Activated CD4-positive, alpha-beta T cell treated with anti-CD3 and anti-CD28 coated beads, Interleukin-2, amount 50 U/mL, for 16 hours (primary cell): Measurements from ENCODE around the gene TRAPPC1.

Experiments
- DNase-seq: peaks from one replicate; pipeline ENCODE4 v3.0.0-alpha.2; 2020

The TRAPPC1 gene

DNA sequence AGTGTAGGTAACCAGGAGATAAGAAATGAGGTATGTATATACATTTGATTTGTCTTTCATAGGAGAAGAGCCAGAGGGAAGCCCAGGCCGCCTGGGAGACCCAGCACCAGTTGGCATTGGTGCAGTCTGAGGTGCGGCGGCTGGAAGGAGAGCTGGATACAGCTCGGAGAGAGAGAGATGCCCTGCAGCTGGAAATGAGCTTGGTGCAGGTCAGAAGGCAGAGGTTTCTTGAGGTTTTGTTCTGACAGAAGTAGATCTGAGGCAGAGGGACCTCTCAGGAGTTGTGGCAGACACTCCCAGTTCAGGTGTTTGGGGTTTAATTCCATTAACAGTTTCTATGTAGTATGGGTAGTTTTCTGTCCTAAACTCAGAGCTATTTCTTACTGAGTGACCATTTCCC lies 8.3 kb upstream of the TRAPPC1 start:
- DNase-seq: no peak

DNA sequence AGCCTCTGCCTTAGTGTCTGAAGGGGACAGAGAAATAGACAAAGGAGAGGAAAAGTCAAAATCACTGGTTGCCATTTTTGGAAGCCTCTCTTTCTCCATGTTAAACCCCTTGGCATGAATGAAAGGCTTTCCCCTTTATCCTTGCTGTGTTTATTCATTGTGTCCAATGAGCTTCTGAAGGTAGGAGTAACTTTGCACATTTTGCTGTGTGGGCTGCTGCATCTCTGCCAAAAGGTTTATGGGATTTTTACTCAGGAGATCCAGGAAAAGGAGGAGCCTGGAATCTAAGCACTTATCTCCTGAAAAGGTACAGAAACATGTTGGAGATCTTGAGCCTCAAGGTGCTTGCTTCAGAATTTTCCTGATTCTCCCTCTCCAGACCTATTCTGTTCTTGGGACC lies 4.1 kb upstream of the TRAPPC1 start:
- no peak for DNase-seq

DNA sequence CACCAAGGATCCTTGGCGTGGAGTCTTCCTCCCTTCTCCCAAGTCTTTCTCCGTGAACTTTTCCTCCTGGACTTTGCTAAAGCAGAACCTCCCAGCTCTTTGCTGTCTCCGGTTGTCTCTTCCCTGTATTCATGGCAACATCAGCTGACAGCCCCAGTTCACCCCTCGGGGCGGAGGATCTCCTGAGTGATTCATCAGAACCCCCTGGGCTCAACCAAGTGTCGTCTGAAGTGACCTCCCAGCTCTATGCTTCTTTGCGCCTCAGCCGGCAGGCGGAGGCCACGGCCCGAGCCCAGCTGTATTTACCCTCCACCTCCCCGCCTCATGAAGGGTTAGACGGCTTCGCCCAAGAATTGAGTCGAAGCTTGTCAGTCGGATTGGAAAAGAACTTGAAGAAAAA lies 1.2 kb upstream of the TRAPPC1 start:
- DNase-seq: peak; percentile 45

DNA sequence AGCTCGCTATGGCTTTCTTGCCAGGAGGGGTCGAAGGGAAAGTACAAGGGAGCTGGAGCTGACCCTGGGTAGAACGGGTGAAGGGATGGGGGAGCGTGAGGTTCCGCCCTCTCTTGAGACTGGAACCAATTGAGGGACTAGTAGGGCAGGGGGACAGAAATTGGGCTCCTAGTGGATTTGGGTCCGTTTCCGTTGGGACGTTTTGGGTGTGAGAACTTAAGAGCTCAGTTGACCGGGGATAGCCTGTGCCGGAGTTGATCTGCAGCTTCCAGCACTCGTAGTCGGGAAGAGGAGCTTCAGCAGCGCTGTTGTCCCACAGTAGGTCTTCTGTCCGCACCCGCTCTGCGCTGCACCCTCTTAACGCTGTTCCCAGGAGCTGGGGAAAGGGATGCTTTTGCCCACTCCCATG lies 741 bp upstream of the TRAPPC1 start:
- peak; percentile 38 for DNase-seq

DNA sequence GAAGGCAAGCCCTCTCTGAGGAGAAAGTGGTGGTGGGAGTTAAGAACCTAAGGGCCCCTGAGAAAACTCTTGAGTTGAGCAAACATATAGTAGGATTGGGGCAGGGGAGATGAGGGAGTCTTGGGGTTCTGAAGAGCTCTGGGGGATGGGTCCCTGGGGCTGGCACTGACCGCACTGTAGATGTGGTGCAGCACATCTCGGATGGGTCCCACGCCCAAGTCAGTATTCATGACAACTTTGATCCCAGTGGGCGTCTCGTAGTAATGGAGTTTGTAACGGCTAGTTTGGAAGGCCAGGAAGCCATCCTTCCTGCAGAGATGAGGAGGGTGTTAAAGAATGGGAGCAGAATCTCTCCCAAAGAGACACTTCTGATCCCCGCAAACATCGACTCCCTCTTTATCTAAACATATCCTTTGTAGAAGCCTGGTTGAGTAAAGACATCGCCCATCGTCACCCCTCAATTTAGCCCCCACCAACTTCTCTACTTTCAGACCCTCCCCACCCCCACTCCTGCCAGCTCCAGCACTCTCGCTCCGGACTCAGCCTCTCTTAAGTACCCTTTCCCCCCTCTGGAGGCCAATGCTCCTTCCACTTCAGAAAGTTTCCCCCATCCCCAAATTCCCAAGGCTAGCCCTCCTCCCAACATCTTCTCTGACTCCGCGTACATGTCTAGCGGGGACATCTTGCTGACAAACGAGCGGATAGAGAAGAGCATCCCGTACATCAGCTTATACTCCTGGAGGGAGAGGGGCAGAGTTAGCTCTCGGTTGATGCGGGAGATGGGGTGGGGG lies 710 bp downstream of the TRAPPC1 start:
- DNase-seq: no peak

DNA sequence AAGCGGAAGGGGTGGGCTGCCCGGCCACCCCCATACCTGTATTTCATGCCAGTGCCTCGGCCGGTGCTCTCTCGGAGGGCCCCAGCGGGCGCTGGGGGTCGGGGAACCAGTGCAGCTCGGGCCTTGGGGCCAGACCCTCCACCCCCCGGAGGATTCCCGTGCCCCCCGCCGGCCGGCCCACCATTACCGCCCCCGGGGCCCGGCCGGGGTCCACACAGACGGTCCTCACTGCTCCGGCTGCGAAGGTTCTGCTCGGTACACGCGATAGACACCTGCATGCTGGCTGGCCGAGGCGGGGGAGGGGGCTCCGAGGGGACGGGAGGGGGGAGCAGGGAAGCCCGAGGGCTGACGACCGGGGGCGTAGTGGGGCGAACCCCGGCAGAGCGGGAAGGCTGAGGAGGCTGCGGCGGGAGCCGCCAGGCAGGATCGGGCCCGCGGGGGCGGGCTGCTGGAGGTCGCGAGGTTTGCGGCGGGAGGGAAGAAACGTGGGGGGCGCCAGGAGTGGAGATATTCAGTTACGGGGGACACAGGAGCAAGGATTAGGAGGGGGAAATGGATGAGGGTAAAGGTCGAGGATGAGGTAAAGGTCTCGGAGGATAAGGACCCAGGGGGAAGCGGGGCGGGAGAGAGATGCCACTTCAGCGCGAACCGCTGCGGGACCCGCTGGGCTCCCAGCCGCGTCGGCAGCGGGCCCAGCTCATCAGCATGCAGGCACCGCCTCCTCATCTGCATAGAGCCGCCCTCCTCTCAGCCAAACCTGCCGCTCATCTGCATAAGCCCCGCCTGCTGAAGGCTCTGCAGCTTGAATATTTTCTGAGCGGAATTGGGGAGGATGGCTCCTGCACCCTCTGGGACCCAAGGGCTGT lies 2.4 kb downstream of the TRAPPC1 start, which contains the start of gene KCNAB3:
Gene KCNAB3 (minus strand): TSS at position 699 of the 866 bp plus-strand sequence. CDS start 421 bp downstream, at position 278.
- peak; percentile 56 for DNase-seq

DNA sequence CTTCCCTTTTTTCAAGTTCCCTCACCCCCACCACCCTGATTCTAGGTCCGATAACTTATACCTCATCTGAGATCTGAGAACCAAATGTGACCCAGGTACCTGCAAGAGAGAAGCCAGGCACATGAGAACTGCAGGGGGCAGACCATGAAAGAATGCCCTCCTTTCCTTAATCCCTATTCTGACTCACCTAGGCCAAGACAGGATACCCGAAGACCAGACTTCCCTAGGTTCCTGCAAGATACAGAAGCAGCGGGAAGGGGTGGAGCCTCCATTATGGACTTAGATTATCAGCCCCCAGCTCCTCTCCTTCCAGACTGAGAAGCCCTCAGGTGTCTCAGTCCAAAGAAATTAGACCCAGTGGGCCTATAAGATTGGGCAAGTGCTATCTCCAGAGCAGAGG lies 4.2 kb downstream of the TRAPPC1 start:
- DNase-seq: no peak

DNA sequence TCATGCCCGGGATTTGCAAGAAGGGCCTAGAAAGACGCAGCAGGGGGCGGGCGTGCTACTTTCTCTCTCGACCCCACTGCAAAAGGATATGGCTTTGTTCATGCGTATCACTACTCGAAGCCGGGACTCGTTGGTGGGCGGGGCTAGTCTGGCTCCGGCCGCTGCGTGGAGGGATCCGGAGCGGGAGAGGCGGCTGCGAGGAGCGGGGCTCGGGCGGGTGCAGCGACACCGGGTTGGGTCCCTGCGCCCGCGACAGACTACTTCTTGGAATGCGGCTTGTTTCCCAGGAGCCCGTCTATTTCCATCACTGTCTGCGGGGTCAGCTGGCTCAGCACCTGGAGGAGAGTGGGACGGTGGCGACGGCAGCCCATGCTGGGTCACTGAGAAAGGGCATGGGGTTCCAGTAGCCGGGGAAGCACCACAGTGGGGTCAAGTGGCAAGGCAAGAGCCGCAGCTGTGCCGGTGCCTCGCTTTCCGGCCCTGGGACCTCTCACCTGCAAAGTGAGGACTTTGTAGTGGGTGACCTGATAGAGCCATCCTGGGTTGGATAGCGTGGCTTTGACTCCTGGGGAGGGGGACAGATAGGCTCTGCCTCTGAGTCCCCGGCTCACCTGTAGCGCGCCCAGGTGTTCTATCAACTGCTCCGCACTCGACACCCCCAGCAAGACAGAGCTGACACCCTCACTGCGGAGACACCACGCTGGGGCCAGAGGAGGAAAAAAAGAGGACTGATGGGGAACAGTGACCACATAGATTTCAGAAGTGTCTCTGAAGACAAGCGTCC lies 8.7 kb downstream of the TRAPPC1 start:
- peak; percentile 71 for DNase-seq

DNA sequence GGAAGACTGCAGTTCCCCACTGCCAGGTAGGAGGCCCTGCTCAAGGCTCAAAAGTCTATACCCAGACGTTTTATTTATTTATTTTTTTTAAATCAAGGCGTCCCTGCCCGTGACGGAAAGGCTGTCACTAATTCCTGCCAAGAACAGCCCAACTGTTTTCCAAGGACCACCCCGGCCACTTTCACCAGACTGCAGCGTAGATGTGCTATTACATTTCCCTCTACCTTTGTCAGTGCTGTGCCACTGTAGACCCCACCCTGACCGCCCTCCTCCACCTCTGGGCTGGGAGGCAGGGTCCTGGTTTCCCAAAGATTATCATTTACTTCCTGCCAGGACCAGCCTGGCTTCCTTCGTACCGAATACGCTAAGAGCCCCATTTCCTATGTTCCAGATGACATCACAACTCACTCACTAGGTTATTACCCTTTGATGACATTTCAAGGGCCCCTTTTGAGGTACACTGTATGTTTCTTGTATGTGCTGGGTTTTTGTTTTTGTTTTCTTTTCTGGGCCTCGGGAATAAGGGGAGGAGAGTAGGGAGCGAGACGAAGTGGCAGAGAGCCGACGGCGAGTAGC lies 9.4 kb downstream of the TRAPPC1 start:
- no peak for DNase-seq

DNA sequence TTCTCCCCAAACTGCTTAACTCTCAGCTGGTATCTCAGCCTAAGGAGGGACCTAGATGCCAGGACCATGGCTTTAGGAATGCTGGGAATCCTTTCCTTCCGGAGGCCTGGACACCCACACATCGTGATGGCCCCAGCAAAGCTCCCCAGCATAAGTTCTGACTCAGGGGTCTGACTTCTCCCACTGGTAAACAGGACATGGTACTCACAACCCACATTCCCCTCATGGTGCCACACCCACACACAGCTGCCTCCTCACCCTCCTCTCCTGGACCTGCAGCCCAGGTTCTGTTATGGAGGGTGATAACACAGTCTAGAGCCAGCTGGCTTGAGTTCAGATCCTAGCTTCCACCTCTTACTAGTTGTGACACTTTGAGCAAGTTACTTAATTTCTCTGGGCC lies 14.9 kb downstream of the TRAPPC1 start:
- DNase-seq: no peak

DNA sequence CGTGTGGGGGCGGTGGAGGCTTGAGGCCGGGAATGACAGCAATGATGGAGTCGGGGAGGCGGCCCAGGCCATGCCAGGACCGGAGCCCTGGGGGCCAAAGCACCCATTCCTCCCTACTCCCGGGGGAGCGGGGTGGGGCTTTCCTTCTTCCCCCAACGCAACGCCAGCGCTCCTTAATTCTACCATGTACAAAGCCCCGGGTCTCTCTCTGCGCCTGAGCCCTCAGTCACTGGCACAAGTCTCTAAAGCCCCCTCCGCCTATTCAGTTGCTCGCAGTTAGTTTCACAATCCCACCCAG lies 15.4 kb downstream of the TRAPPC1 start:
- DNase-seq: no peak

DNA sequence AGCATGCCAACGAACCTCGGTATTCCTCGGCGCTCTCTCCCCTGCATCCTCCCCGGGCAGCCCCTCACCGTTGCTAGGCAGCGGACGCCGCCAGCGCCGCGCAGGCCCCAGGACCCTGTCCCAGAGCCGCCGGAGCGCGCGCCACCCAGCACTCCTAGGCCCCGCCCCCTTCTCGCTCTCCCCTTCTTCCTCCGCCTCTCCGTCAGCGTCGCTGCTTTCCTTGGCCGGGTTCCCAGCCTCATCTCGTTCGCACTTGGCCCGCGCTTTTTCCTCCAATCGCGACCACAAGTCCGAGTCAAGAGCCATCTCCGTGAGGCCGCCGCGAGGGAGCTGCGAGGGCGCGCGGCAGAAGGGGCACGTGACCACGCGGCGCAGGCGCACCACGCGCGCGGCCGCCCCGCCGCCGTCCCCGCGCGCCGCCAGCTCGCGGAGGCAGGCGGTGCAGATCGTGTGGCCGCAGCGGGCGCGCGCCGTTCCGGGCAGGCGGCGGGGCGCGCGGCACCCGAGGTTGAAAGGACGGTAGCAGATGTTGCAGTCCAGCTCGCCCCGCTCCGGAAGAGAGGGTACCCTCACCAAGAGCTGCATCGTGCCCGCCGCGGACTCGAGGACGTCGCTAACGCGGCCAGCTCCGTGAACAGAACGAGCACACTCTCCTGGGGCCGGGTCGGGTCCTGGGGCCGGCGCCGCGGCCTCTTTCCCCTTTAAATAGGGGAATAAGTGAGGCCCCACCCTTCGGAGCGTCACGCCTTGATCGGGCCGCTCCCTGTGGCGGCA lies 15.9 kb downstream of the TRAPPC1 start, which contains the start of gene RNF227:
Gene RNF227 (minus strand): TSS at position 679 of the 774 bp plus-strand sequence. CDS start 94 bp downstream, at position 585.
- peak; percentile 89 for DNase-seq

DNA sequence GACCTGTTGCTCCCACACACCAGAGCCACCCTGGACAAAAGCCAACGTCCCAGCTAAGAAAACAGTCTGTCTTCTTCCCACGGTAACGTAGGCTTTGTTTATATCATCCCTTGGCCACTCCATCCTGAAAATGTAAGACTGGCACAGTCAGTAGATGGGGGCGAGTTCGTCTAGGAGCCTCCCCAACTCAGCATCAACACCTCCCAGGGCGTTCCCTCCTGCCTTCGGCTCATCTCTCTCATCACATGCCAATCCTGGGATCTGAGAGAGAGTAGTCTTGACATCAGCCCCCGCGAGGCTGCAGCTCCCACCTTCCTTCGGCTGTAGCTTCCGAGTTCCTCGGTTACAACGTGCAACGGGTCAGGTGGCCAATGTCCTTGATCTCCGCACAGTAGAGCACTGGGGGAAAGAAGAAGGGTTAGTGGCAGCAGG lies 16.6 kb downstream of the TRAPPC1 start:
- no peak for DNase-seq

DNA sequence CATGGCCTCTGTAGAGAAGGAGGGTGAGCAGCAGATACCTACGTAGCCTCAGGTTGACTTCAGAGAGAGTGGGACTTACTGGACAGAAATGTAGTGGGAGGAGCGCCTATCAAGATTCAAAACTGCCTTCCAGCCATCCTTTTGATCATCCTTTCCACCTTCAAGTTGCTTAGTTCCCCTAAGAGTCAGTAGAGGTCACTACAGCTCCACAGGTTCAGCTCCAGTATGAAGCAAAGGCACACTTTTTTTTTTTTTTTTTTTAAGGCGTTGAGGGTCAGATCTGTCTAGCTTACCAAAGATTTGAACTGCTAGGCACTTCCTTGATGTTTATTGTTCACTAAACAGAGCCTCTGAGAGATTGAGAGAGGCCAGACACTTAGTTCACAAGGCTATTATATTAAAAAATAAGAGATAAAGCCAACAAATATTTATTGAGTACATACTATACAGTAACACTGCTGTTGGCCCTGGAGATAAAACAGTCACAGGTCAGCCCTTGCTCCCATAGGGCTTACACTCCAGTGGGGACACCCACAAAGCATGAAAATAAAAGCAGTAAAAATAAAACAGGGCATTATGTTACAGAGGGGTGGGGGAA lies 18.7 kb downstream of the TRAPPC1 start:
- peak; percentile 79 for DNase-seq

DNA sequence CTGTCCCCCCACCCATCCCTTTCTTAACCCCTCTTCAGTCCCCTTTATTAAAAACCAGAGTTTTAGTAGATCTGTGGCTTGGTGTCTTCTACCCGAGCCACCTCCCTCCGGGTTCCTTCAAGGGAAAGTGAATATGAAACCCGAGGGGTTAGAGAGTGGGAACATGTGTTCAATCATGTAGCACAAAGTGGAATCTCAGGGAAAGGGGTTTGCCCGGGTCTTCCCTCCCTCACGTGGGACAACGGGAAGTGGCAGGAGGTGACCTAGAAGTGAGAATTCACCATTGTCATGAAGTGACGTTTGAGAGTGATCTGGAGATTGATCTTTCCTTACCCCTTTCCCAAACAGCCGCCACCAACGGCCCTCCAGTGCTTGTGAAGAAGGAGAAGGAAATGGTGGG lies 20.6 kb downstream of the TRAPPC1 start:
- DNase-seq: no peak

DNA sequence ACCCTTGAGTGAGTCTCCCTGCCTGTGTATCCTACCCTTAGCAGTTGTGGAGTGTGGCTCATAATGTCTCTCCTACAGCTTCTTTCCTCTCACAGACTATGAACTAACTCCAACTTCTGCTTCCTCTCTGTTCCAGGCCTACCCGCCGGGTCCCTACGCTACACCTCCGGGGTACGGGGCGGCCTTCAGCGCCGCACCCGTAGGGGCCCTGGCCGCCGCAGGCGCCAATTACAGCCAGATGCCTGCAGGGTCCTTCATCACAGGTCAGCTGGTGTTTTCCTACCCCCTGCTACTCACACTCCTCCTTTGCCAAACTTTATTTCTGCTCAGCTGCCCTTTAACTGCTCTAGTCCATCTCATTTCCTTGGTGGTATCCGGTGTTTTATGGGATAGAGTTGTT lies 21.0 kb downstream of the TRAPPC1 start:
- no peak for DNase-seq

DNA sequence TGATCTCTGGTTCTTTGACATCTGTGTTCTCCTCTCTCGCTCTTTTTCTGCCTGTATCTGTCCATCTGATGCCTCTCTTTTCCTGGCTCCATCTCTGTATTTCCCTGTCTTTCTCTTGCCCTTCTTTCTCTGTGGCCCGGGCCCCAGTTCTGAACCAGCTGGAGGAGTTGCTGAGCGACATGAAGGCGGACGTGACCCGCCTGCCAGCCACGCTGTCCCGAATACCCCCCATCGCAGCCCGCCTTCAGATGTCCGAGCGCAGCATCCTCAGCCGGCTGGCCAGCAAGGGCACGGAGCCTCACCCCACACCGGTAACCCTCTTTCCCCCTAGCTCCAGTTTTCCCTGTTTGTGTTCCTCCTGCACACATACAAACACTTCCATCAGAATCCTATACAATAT lies 21.5 kb downstream of the TRAPPC1 start:
- no peak for DNase-seq

DNA sequence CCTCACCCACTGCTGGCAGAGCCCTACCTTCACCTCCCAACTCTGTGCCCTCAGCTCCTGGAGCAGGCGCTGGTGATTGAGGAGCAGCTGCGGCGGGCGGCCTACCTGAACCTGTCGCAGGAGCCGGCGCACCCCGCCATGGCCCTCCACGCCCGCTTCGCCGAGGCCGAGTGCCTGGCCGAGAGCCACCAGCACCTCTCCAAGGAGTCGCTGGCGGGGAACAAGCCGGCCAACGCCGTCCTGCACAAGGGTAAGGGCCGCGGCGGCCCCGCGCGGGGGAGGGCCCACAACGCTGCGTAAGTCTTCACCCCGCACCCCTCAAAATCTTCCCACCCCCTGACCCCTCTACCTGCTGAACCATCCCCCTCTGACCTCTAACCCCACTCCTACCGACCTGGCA lies 22.7 kb downstream of the TRAPPC1 start:
- DNase-seq: no peak

DNA sequence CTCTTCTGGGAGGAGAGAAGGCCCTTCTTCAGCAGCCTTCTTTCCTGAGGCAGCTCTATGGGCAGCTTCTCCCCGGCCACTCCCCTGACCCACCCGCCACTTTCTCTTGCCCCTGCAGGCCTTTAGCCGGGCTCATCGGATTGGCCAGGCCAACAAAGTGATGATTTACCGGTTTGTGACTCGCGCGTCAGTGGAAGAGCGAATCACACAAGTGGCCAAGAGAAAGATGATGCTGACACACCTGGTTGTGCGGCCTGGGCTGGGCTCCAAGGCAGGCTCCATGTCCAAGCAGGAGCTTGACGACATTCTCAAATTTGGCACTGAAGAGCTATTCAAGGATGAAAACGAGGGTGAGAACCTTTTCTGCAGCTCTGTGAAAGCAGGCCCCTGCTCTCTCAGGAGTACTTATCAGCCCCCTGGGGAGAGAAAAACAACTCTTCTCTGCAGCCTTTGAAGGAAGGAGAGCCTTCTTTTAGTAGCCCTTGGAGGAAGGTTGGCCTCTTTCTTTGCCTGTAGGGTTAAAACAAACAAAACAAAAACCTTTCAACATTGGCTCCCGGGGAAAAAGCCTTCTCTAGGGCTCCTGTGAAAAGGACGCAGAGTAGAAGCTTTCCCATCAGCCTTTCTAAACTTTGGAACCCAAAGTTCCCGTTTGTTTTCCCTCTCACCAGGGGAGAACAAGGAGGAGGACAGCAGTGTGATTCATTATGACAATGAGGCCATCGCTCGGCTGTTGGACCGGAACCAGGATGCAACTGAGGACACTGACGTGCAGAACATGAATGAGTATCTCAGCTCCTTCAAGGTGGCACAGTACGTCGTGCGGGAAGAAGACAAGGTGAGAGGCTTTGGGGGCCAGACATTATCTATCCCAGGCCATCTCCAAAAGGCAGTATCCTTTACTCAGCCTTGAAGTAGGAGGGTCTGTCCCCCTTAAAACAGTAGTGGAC lies 28.3 kb downstream of the TRAPPC1 start:
- DNase-seq: no peak

DNA sequence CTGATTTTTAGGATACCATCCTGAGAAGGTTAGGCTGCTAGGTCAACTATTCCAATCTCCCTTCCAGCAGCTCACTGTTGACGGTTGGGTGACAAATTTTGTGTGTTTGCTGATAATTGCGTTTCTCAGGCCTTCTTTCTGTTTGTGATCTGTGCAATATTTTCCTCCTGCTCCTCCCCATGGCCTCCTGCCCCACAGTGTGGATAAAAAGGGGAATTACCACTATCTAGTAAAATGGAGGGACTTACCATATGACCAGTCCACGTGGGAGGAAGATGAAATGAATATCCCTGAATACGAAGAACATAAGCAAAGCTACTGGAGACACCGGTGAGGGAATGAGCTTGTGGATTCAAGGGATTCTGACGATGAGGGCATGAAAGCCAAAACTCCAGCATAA lies 34.0 kb downstream of the TRAPPC1 start:
- no peak for DNase-seq
